D721Med (cell line): ENCODE results near the gene SCP2.

Experiments used
- DNase-seq: peaks from one replicate; pipeline ENCODE4 v3.0.0; 2011; ENCODE audit warnings: low spot score; ENCODE audit not compliant: insufficient read length
- FAIRE-seq: peaks from 2 replicates; lab custom pipeline; 2011; peaks lifted over from hg19 to GRCh38; lab: Jason Lieb, UNC
- CTCF ChIP-seq: IDR thresholded peaks from 2 replicates; pipeline ENCODE4 v1.5.1; 2012; ENCODE audit warnings: mild to moderate bottlenecking, control low read depth; ENCODE audit not compliant: insufficient read depth; ENCODE audit errors: missing control alignments

SCP2 gene

GRCh38 chr1:52920791-52921291, 6.2 kb upstream of the SCP2 start:
- FAIRE-seq (no peak), DNase-seq (no peak)
- TF ChIP-seq CTCF, result no peak

GRCh38 chr1:52925571-52926005, 1.5 kb upstream of the SCP2 start:
- DNase-seq, result no peak
- no peak for FAIRE-seq
- no peak for TF ChIP-seq CTCF

GRCh38 chr1:52926864-52927211, 238 bp upstream of the SCP2 start:
- DNase-seq (no peak), FAIRE-seq (no peak)
- no peak for TF ChIP-seq CTCF

- TF ChIP-seq CTCF, result no peak
- DNase-seq, result no peak
- FAIRE-seq, result no peak
Observed at GRCh38 chr1:52928015-52928404, 934 bp downstream of the SCP2 start.

GRCh38 chr1:52929019-52929418, 1.9 kb downstream of the SCP2 start:
- TF ChIP-seq CTCF, result no peak
- FAIRE-seq (no peak), DNase-seq (no peak)

- no peak for TF ChIP-seq CTCF
- DNase-seq, result no peak
- FAIRE-seq, result no peak
Observed at GRCh38 chr1:52937433-52938182, 10.5 kb downstream of the SCP2 start.

- no peak for FAIRE-seq
Observed at GRCh38 chr1:52938183-52938451, 11.0 kb downstream of the SCP2 start.

More at GRCh38 chr1:52938183-52938451, 11.0 kb downstream of the SCP2 start:
- TF ChIP-seq CTCF, result no peak
- no peak for DNase-seq
